SK-N-DZ (cell line): ENCODE data around the gene EFHC2.
"Not testable (repeated sequence)": the region's sequence is repeated elsewhere in the genome, so short reads cannot be mapped to it uniquely, and the experiment has no call there.

Source experiments
- DNase-seq: peaks from one replicate; pipeline ENCODE4 v3.0.0-alpha.2; 2015; ENCODE audit warnings: low spot score

The EFHC2 gene

DNA sequence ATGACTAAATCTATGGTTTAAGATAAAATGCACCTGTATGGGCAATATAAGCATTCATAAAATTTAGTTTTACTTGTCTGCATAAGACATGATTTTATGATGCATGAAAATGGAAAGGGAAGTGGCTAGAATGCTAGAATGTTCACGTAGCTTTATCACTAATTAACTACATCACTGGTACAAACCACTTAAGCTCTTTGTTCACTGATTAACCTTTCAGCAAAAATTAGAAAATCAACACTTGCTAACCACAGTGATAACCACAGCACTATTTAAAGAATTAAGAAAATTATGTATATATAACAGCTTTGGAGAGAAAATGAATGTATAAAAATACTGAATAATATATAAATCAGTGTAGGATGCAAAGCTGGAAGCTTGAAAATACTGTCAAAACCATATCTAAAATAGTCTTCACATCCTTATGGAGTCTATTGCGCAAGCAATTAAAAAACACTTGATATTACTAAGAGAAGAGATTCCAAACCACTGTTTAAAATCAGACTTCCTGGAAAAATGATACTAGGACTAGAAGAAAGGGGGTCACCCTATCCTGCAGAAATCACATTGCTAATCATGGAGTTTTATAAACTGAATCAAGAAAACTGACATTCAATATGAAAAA, 51.9 kb downstream of the EFHC2 start:
- DNase-seq: no peak

DNA sequence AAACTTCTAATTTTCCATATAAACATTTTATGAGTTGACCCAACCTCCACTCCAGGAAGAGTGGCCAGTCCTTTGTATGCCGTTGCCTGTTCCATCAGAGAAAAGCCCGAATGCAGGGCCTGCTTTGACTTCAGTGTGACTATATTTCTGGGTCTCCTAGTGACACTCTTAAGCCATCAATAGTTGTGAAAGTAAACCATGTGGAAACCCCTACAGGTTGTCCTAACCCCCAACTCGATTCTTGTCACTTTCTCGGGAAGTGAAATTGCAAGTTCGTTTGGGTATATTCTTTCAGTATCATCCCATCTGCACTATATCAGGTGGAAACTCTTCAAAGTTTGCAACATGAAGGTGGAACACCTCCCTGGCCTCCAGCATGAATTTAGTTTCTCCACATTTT, 52.8 kb downstream of the EFHC2 start:
- DNase-seq: no peak

- DNase-seq: no peak
Measured at GRCh38 chrX:44282753-44283152, 60.7 kb downstream of the EFHC2 start.

DNA sequence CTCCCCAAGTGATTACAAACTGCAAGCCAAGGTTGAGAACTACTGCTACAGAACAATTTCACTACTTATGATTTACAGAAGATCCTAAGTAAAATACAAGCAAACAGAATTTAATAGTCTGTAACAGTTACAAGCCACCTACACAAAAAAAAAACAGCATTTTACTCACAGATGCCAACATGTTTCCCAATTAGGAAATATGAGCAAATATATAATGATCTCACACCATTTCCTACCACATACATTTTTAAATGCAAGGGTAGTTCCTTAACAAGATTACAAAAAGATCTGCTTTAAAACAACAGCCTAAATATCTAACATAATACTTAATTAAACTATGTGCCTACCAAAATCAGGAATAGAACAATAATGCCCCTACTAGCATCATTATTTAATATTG, 63.4 kb downstream of the EFHC2 start:
- DNase-seq: no peak

DNA sequence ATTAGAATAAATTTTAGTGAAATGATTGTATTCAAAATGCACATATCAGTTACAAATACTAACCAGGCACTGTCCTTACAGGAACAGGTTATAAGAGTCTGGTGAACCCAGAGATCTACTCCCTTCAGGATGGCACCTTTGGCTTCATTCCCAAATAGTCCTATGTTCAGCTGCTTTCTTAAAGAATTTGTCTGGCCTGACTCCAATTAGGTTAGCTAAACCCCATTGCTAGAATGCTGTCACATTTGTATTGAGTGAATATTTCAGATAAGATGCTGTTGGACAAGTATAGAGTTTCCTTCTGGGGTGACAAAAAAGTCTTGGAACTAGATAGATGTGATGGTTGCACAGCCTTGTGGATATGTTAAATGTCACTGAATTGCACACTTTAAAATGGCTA, 69.4 kb downstream of the EFHC2 start:
- DNase-seq: no peak

DNA sequence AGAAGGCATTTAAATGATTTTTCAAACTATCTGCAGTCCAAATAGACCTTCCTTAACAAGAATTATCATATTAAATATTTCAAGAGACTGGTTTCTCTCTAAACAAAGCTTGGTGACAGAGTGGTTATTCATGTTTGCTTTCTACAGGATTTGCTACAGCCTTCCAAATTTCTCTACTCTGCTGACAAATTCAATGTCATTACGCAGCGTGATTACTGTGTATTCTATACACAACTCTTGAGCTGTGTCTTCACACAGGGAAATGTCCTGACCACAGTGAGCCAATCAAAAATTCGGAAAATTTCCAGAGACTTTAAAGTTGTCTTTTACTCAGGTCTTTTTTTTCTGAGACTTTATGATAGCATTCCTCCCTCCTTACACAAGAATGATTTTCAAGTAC, 75.6 kb downstream of the EFHC2 start:
- no peak for DNase-seq

- DNase-seq: no peak
Measured at GRCh38 chrX:44267116-44267515, 76.4 kb downstream of the EFHC2 start.

- no peak for DNase-seq
Measured at GRCh38 chrX:44265559-44265958, 77.9 kb downstream of the EFHC2 start.

DNA sequence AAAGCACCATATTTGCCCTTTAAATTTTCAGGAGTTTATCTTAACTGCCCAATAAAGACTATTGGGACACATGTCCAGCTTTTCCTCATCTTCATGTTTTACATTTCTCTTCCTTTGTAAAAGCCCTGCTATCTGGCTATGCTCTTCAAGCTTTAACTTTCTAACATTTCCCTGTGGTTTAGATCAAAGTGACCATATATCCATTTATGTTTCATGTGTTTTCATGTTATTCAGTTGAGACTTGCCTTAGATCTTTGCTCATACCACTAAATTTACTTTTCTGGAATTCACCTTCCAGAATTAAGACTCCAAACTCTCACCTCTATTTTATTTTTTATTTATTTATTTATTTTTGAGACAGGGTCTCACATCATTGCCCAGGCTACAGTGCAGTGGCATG, 78.5 kb downstream of the EFHC2 start:
- no peak for DNase-seq

GRCh38 chrX:44261286-44261685, 82.2 kb downstream of the EFHC2 start:
- DNase-seq: no peak

GRCh38 chrX:44260609-44261008, 82.9 kb downstream of the EFHC2 start:
- no peak for DNase-seq

GRCh38 chrX:44255742-44256141, 87.7 kb downstream of the EFHC2 start:
- not testable (repeated sequence) for DNase-seq

GRCh38 chrX:44253575-44253942, 89.9 kb downstream of the EFHC2 start:
- DNase-seq: no peak

- DNase-seq: peak; percentile 18
Measured at GRCh38 chrX:44252688-44253574, 90.5 kb downstream of the EFHC2 start.

GRCh38 chrX:44247468-44247867, 96.0 kb downstream of the EFHC2 start:
- DNase-seq: no peak

GRCh38 chrX:44246826-44247225, 96.6 kb downstream of the EFHC2 start:
- no peak for DNase-seq

DNA sequence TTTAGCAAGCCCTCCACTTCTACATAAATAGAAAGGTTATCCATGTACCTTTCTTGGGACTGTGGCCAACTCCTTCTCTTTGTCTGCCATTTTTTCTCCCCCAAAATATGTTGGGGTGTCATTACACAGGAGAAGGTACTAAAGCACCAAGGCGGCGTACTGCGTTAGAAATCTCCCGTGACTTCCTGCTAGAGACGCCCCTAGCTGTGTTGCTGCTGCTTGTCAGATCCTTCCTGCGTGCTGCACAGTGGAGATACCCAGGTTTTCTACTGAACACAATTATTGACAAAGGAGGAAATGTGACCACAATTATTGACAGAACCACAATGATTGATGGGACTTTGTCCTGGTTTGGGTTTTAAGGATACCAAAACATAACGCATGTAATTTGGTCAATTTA, 97.7 kb downstream of the EFHC2 start:
- DNase-seq: no peak

GRCh38 chrX:44244008-44244407, 99.5 kb downstream of the EFHC2 start:
- no peak for DNase-seq

DNA sequence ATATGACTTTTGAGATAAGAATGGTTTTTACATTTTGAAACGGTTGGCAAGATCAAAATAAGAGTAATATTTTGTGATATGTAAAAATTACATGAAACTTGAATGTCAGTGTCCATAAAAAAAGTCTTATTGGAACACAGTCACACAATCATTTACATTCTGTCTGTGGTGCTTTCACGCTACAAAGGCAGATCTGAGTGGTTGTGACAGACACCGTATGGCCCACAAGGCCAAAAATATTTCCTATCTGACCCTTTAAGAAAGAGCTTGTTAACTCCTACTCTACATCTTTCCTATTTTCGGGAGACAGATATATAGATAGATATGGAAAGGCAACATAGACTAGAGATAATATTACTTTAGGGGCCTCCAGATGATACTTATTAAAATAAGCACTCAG, 101.9 kb downstream of the EFHC2 start:
- DNase-seq: no peak

DNA sequence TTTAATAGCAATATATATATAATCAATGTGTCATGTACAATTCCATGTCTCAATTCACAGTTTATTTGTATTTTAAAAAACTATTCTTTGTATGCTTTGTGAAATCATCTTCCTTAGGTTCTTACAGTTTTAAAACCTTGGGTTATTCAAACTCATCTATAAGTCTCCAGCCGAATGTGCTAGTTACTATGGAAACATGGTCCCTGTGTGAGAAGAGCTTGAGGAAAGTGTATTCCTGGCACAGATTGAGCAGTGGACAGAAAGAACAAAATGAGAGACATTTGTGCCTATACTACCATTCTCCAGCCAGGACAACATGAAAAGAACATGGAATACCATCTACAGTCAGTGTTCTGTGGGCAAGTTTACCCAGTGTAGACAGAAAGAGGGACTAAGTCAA, 103.4 kb downstream of the EFHC2 start:
- no peak for DNase-seq

- DNase-seq: no peak
Measured at GRCh38 chrX:44239036-44239435, 104.4 kb downstream of the EFHC2 start.

DNA sequence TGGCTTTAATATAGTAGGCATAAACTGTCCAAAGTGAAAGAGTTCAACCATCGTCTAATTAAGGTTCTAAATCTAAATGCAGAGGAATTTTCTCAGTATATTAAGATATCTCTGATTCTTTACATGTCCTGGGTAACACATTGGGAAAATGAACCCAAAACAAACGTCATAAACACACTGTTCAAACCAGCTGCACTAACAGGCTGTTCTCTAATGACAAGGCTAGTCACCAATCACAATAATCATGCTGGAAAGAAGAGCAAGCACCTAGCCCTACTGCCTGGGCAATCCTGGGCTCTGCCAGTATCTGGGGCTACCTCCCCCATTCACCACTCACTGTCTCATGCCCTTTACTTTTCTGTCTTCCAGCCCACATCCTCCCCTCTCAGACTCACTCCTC, 107.9 kb downstream of the EFHC2 start:
- DNase-seq: no peak

GRCh38 chrX:44234541-44234940, 108.9 kb downstream of the EFHC2 start:
- DNase-seq: no peak
